ENCODE data around the gene CDCP2. TPM values are rescaled to one million over a fixed set of nuclear protein-coding genes. Genes with fewer than 3 reads are reported as not detected.

CDCP2 gene
- total and polyA plus RNA-seq, 2 donors: not detected

- Histone ChIP-seq H3K36me3 (ENCODE audit: insufficient read depth) (no peaks in the 10 kb centered on the region), H3K4me1 (ENCODE audit: insufficient read depth) (no peaks in the 10 kb centered on the region), H3K27ac (ENCODE audit: low read depth) (no peak overlapping the region), H3K4me3 (ENCODE audit: low read depth, low read length) (no peak overlapping the region)
- DNase-seq (ENCODE audit: extremely low spot score): no peak
- 40% methylated on average over 10 of the region's 10 CpGs for WGBS
Observed at GRCh38 chr1:54137534-54138061, 15.2 kb downstream of the CDCP2 start.

GRCh38 chr1:54136963-54137533 lies 15.8 kb downstream of the CDCP2 start:
- 75% methylated on average over 7 of the region's 7 CpGs for WGBS
- Histone ChIP-seq H3K36me3 (ENCODE audit: insufficient read depth) (no peaks in the 10 kb centered on the region), H3K27ac (ENCODE audit: low read depth) (no peak overlapping the region), H3K4me1 (ENCODE audit: insufficient read depth) (no peaks in the 10 kb centered on the region), H3K4me3 (ENCODE audit: low read depth, low read length) (no peak overlapping the region)
- DNase-seq (ENCODE audit: extremely low spot score): no peak

- Histone ChIP-seq H3K27ac (ENCODE audit: low read depth) (no peak overlapping the region), H3K4me3 (ENCODE audit: low read depth, low read length) (no peak overlapping the region), H3K4me1 (ENCODE audit: insufficient read depth) (no peaks in the 10 kb centered on the region), H3K36me3 (ENCODE audit: insufficient read depth) (no peaks in the 10 kb centered on the region)
- WGBS: 94% methylated on average over 17 of the region's 17 CpGs
- no peak for DNase-seq (ENCODE audit: extremely low spot score)
Observed at GRCh38 chr1:54136269-54136896, 16.4 kb downstream of the CDCP2 start.

GRCh38 chr1:54135436-54136120 lies 17.2 kb downstream of the CDCP2 start:
- Histone ChIP-seq H3K4me3 (ENCODE audit: low read depth, low read length) (no peak overlapping the region), H3K4me1 (ENCODE audit: insufficient read depth) (no peaks in the 10 kb centered on the region), H3K27ac (ENCODE audit: low read depth) (no peak overlapping the region), H3K36me3 (ENCODE audit: insufficient read depth) (no peaks in the 10 kb centered on the region)
- no peak for DNase-seq (ENCODE audit: extremely low spot score)
- WGBS: 73% methylated on average over 5 of the region's 5 CpGs

GRCh38 chr1:54134295-54134694 lies 18.5 kb downstream of the CDCP2 start:
- DNase-seq (ENCODE audit: extremely low spot score): no peak
- Histone ChIP-seq H3K4me1 (ENCODE audit: insufficient read depth) (no peaks in the 10 kb centered on the region), H3K36me3 (ENCODE audit: insufficient read depth) (no peaks in the 10 kb centered on the region), H3K4me3 (ENCODE audit: low read depth, low read length) (no peak overlapping the region), H3K27ac (ENCODE audit: low read depth) (no peak overlapping the region)
- 94% methylated on average over 6 of the region's 6 CpGs for WGBS

- no peaks in the 10 kb centered on the region for H3K4me1 ChIP-seq (ENCODE audit: insufficient read depth)
- H3K27ac ChIP-seq (ENCODE audit: low read depth): no peak overlapping the region
- WGBS: 62% methylated on average over 2 of the region's 2 CpGs
- DNase-seq (ENCODE audit: extremely low spot score): no peak
- no peak overlapping the region for H3K4me3 ChIP-seq (ENCODE audit: low read depth, low read length)
- H3K36me3 ChIP-seq (ENCODE audit: insufficient read depth): no peaks in the 10 kb centered on the region
Observed at GRCh38 chr1:54132495-54132894, 20.3 kb downstream of the CDCP2 start.

- Histone ChIP-seq H3K4me3 (ENCODE audit: low read depth, low read length) (no peak overlapping the region), H3K36me3 (ENCODE audit: insufficient read depth) (no peaks in the 10 kb centered on the region), H3K27ac (ENCODE audit: low read depth) (no peak overlapping the region), H3K4me1 (ENCODE audit: insufficient read depth) (no peaks in the 10 kb centered on the region)
- no peak for DNase-seq (ENCODE audit: extremely low spot score)
- 82% methylated on average over 2 of the region's 2 CpGs for WGBS
Observed at GRCh38 chr1:54131419-54131818, 21.4 kb downstream of the CDCP2 start.

GRCh38 chr1:54129858-54130257 lies 22.9 kb downstream of the CDCP2 start:
- DNase-seq (ENCODE audit: extremely low spot score): no peak
- no peaks in the 10 kb centered on the region for H3K4me1 ChIP-seq (ENCODE audit: insufficient read depth)
- no peak overlapping the region for H3K27ac ChIP-seq (ENCODE audit: low read depth)
- 81% methylated on average over 2 of the region's 2 CpGs for WGBS
- no peak overlapping the region for H3K4me3 ChIP-seq (ENCODE audit: low read depth, low read length)
- H3K36me3 ChIP-seq (ENCODE audit: insufficient read depth): no peaks in the 10 kb centered on the region

- no peak overlapping the region for H3K27ac ChIP-seq (ENCODE audit: low read depth)
- H3K4me3 ChIP-seq (ENCODE audit: low read depth, low read length): no peak overlapping the region
- no peaks in the 10 kb centered on the region for H3K4me1 ChIP-seq (ENCODE audit: insufficient read depth)
- WGBS: 79% methylated on average over 7 of the region's 7 CpGs
- H3K36me3 ChIP-seq (ENCODE audit: insufficient read depth): no peaks in the 10 kb centered on the region
- no peak for DNase-seq (ENCODE audit: extremely low spot score)
Observed at GRCh38 chr1:54127594-54128300, 25.1 kb downstream of the CDCP2 start.

- 95% methylated on average over 3 of the region's 3 CpGs for WGBS
- no peak for DNase-seq (ENCODE audit: extremely low spot score)
Observed at GRCh38 chr1:54126271-54126815, 26.5 kb downstream of the CDCP2 start.

GRCh38 chr1:54125386-54126070 lies 27.3 kb downstream of the CDCP2 start:
- no peak for DNase-seq (ENCODE audit: extremely low spot score)
- Histone ChIP-seq H3K36me3 (ENCODE audit: insufficient read depth) (no peaks in the 10 kb centered on the region), H3K4me1 (ENCODE audit: insufficient read depth) (no peaks in the 10 kb centered on the region), H3K4me3 (ENCODE audit: low read depth, low read length) (no peak overlapping the region), H3K27ac (ENCODE audit: low read depth) (no peak overlapping the region)
- 84% methylated on average over 8 of the region's 8 CpGs for WGBS

More at GRCh38 chr1:54126271-54126815, 26.5 kb downstream of the CDCP2 start:
- H3K36me3 ChIP-seq (ENCODE audit: insufficient read depth): no peaks in the 10 kb centered on the region
- no peak overlapping the region for H3K4me3 ChIP-seq (ENCODE audit: low read depth, low read length)
- H3K27ac ChIP-seq (ENCODE audit: low read depth): no peak overlapping the region
- H3K4me1 ChIP-seq (ENCODE audit: insufficient read depth): no peaks in the 10 kb centered on the region

- no peaks in the 10 kb centered on the region for H3K4me1 ChIP-seq (ENCODE audit: insufficient read depth)
- H3K27ac ChIP-seq (ENCODE audit: low read depth): no peak overlapping the region
- H3K4me3 ChIP-seq (ENCODE audit: low read depth, low read length): no peak overlapping the region
- H3K36me3 ChIP-seq (ENCODE audit: insufficient read depth): no peaks in the 10 kb centered on the region
- no peak for DNase-seq (ENCODE audit: extremely low spot score)
- WGBS: 92% methylated on average over 7 of the region's 7 CpGs
Observed at GRCh38 chr1:54124906-54125305, 27.9 kb downstream of the CDCP2 start.

- Histone ChIP-seq H3K27ac (ENCODE audit: low read depth) (no peak overlapping the region), H3K4me3 (ENCODE audit: low read depth, low read length) (no peak overlapping the region), H3K4me1 (ENCODE audit: insufficient read depth) (no peaks in the 10 kb centered on the region), H3K36me3 (ENCODE audit: insufficient read depth) (no peaks in the 10 kb centered on the region)
- WGBS: 54% methylated on average over 9 of the region's 9 CpGs
- DNase-seq (ENCODE audit: extremely low spot score): no peak
Observed at GRCh38 chr1:54124472-54124871, 28.3 kb downstream of the CDCP2 start.

Measured in urinary bladder (tissue), 4 donors.